ENCODE results near the gene TRIM47.
A peak's percentile ranks its signal among the peaks of the same experiment; 100 is the strongest.
"Not testable (repeated sequence)": the region's sequence is repeated elsewhere in the genome, so short reads cannot be mapped to it uniquely, and the experiment has no call there.

Gene TRIM47

GRCh38 chr17:75869282-75870141 is 8.9 kb downstream of the TRIM47 start:
- no peak for DNase-seq (ENCODE audit: low read depth in 2 of 2)

GRCh38 chr17:75868730-75869281 is 9.6 kb downstream of the TRIM47 start:
- DNase-seq (ENCODE audit: low read depth in 2 of 2) = not testable (repeated sequence)

- not testable (repeated sequence) for DNase-seq (ENCODE audit: low read depth in 2 of 2)
Observed at GRCh38 chr17:75865404-75866188, 12.8 kb downstream of the TRIM47 start.

GRCh38 chr17:75864887-75865286 is 13.5 kb downstream of the TRIM47 start:
- DNase-seq (ENCODE audit: low read depth in 2 of 2) = not testable (repeated sequence)

- no peak for DNase-seq (ENCODE audit: low read depth in 2 of 2)
Observed at GRCh38 chr17:75864448-75864871, 13.9 kb downstream of the TRIM47 start.

GRCh38 chr17:75861927-75862317 is 16.5 kb downstream of the TRIM47 start:
- DNase-seq (ENCODE audit: low read depth in 2 of 2) = no peak

GRCh38 chr17:75859358-75859757 is 19.0 kb downstream of the TRIM47 start:
- DNase-seq (ENCODE audit: low read depth in 2 of 2) = not testable (repeated sequence)

- no peak for DNase-seq (ENCODE audit: low read depth in 2 of 2)
Observed at GRCh38 chr17:75856062-75856756, 22.2 kb downstream of the TRIM47 start.

GRCh38 chr17:75855310-75856061 is 22.9 kb downstream of the TRIM47 start, which contains the start of gene WBP2:
Gene WBP2 (minus strand): TSS chr17:75855335. CDS start chr17:75855297, 38 bp downstream.
- peak; percentile 99 for DNase-seq (ENCODE audit: low read depth in 2 of 2)

- no peak for DNase-seq (ENCODE audit: low read depth in 2 of 2)
Observed at GRCh38 chr17:75854881-75855309, 23.5 kb downstream of the TRIM47 start.

GRCh38 chr17:75854101-75854748 is 24.2 kb downstream of the TRIM47 start:
- no peak for DNase-seq (ENCODE audit: low read depth in 2 of 2)

- DNase-seq (ENCODE audit: low read depth in 2 of 2) = no peak
Observed at GRCh38 chr17:75853433-75853832, 24.9 kb downstream of the TRIM47 start.

GRCh38 chr17:75851693-75851991 is 26.7 kb downstream of the TRIM47 start:
- not testable (repeated sequence) for DNase-seq (ENCODE audit: low read depth in 2 of 2)

GRCh38 chr17:75850928-75851692 is 27.3 kb downstream of the TRIM47 start:
- no peak for DNase-seq (ENCODE audit: low read depth in 2 of 2)

GRCh38 chr17:75849724-75850123 is 28.7 kb downstream of the TRIM47 start:
- DNase-seq (ENCODE audit: low read depth in 2 of 2) = no peak

- no peak for DNase-seq (ENCODE audit: low read depth in 2 of 2)
Observed at GRCh38 chr17:75849279-75849646, 29.1 kb downstream of the TRIM47 start.

GRCh38 chr17:75848523-75849278 is 29.7 kb downstream of the TRIM47 start:
- DNase-seq (ENCODE audit: low read depth in 2 of 2) = no peak

GRCh38 chr17:75847614-75848522 is 30.5 kb downstream of the TRIM47 start:
- no peak for DNase-seq (ENCODE audit: low read depth in 2 of 2)
